Sigmoid colon (tissue), 4 donors: ENCODE results near the gene FCER1A.

ENCODE experiments used
- EP300 ChIP-seq, 4 donors: sonication (generic); formaldehyde crosslinking; IDR thresholded peaks; one replicate each; pipeline ENCODE4 v1.6.1; 2017; ENCODE audit warnings: antibody characterized with exemption in 4 of 4
- POLR2A ChIP-seq, 2 donors: fragments of 450-650 bp; IDR thresholded peaks; one replicate each; pipeline ENCODE4 v1.6.1; 2016; ENCODE audit warnings: antibody characterized with exemption in 2 of 2, mild to moderate bottlenecking in 2 of 2, moderate library complexity in 2 of 2
- POLR2AphosphoS5 ChIP-seq, 4 donors: sonication (generic); formaldehyde crosslinking; IDR thresholded peaks; one replicate each; pipeline ENCODE4 v1.6.1; 2017; ENCODE audit warnings: antibody characterized with exemption in 4 of 4
- TF ChIP-seq, protein P1 (sequence below), 4 experiments: fragments of 450-650 bp in 3 of 4; fragments of 200-600 bp in 1 of 4; IDR thresholded peaks; one replicate each; pipeline ENCODE4 v1.5.1; 2016 to 2019; ENCODE audit warnings: antibody characterized with exemption in 4 of 4, mild to moderate bottlenecking in 3 of 4, moderate library complexity in 2 of 4

DNA sequence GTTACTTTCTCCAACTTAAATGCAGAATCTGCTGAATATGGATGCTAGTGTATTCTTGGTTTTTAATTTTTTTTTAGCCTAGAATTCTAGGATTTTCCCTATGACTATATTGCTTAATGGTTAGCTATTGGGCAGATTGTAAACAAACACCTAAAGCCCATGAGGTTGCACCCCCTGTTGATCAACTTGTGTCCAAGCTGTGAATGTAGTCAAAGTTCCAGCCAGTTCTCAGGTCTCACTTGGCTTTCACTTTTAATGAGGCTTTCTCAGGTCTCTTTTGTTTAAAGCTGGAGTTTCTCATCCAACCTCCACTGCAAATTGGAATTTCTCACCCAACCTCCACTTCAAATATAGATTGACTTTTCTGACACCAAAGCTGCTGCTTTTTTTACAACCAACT, 35.9 kb downstream of the FCER1A start:
- TF ChIP-seq, protein P1, sequence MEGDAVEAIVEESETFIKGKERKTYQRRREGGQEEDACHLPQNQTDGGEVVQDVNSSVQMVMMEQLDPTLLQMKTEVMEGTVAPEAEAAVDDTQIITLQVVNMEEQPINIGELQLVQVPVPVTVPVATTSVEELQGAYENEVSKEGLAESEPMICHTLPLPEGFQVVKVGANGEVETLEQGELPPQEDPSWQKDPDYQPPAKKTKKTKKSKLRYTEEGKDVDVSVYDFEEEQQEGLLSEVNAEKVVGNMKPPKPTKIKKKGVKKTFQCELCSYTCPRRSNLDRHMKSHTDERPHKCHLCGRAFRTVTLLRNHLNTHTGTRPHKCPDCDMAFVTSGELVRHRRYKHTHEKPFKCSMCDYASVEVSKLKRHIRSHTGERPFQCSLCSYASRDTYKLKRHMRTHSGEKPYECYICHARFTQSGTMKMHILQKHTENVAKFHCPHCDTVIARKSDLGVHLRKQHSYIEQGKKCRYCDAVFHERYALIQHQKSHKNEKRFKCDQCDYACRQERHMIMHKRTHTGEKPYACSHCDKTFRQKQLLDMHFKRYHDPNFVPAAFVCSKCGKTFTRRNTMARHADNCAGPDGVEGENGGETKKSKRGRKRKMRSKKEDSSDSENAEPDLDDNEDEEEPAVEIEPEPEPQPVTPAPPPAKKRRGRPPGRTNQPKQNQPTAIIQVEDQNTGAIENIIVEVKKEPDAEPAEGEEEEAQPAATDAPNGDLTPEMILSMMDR (IDR thresholded peaks at IDR 0.05), result no peak
- TF ChIP-seq POLR2A (IDR thresholded peaks at IDR 0.05) (no peak), EP300 (IDR thresholded peaks at IDR 0.05) (no peak), POLR2AphosphoS5 (IDR thresholded peaks at IDR 0.05) (no peak)
